SK-N-SH (cell line): ENCODE measurements around the gene CIDEA.

Source experiments
- GABPA ChIP-seq: IDR thresholded peaks from 2 replicates; pipeline ENCODE4 v1.4.0; 2012; ENCODE audit warnings: low read depth, mild to moderate bottlenecking
- MEF2A ChIP-seq: IDR thresholded peaks from 2 replicates; pipeline ENCODE4 v1.4.0; 2012; ENCODE audit warnings: low read depth, borderline replicate concordance
- POLR2AphosphoS5 ChIP-seq: IDR thresholded peaks from 2 replicates; pipeline ENCODE4 v1.6.1; 2012; ENCODE audit warnings: low read depth, low read length
- RAD21 ChIP-seq: IDR thresholded peaks from 2 replicates; pipeline ENCODE4 v1.6.1; 2012; ENCODE audit warnings: mild to moderate bottlenecking, low read length
- RCOR1 ChIP-seq: fragments of 150-350 bp; IDR thresholded peaks from 2 replicates; pipeline ENCODE4 v1.6.1; 2017; ENCODE audit warnings: antibody characterized with exemption, low read length
- RFX5 ChIP-seq: IDR thresholded peaks from 2 replicates; pipeline ENCODE4 v1.6.1; 2012; ENCODE audit warnings: mild to moderate bottlenecking, improper control_type of control experiment, low read length
- RXRA ChIP-seq: IDR thresholded peaks from 2 replicates; pipeline ENCODE4 v1.4.0; 2012; ENCODE audit warnings: low read depth, mild to moderate bottlenecking, borderline replicate concordance
- SIN3A ChIP-seq: IDR thresholded peaks from 2 replicates; pipeline ENCODE4 v1.6.1; 2012; ENCODE audit warnings: low read depth, mild to moderate bottlenecking, low read length, moderate library complexity, borderline replicate concordance
- TEAD4 ChIP-seq: IDR thresholded peaks from 2 replicates; pipeline ENCODE4 v1.4.0; 2012; ENCODE audit warnings: mild to moderate bottlenecking, borderline replicate concordance; ENCODE audit not compliant: insufficient read depth
- TF ChIP-seq, protein P1 (sequence below): fragments of 200-600 bp; sonication (generic); IDR thresholded peaks from 2 replicates; pipeline ENCODE4 v1.6.1; 2017; ENCODE audit warnings: antibody characterized with exemption, mild to moderate bottlenecking, moderate library complexity
- TF ChIP-seq, protein P2 (sequence below): IDR thresholded peaks from 2 replicates; pipeline ENCODE4 v1.4.0; 2012; ENCODE audit warnings: low read depth, borderline replicate concordance
- TF ChIP-seq, protein P3 (sequence below): fragments of 150-350 bp; IDR thresholded peaks from 2 replicates; pipeline ENCODE4 v1.6.1; 2017; ENCODE audit warnings: antibody characterized with exemption, low read length, low read depth, borderline replicate concordance
- TF ChIP-seq, protein P4 (sequence below): IDR thresholded peaks from 2 replicates; pipeline ENCODE4 v1.4.0; 2012; ENCODE audit warnings: low read depth

DNA sequence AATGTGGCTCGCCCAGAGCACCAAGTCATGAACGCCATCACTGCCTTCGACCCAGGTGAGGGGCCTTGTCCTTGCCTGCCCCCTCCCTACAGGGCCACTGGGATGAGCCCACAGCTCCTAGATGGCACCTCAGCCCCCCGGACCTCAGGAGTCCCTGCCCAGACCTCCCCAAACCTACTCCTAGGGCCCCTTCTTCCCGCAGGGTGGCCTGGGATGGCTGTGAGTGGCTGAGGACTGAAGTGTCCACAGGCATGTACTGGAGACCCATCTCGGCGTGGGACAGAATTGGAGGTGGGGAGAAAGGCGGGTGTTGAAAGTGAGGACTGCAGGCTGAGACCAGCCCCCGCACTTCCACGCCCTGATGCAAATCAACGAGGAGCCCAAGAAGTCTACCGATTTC is 51.0 kb downstream of the CIDEA start:
- TF ChIP-seq, protein P1, sequence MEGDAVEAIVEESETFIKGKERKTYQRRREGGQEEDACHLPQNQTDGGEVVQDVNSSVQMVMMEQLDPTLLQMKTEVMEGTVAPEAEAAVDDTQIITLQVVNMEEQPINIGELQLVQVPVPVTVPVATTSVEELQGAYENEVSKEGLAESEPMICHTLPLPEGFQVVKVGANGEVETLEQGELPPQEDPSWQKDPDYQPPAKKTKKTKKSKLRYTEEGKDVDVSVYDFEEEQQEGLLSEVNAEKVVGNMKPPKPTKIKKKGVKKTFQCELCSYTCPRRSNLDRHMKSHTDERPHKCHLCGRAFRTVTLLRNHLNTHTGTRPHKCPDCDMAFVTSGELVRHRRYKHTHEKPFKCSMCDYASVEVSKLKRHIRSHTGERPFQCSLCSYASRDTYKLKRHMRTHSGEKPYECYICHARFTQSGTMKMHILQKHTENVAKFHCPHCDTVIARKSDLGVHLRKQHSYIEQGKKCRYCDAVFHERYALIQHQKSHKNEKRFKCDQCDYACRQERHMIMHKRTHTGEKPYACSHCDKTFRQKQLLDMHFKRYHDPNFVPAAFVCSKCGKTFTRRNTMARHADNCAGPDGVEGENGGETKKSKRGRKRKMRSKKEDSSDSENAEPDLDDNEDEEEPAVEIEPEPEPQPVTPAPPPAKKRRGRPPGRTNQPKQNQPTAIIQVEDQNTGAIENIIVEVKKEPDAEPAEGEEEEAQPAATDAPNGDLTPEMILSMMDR = no peak
- TF ChIP-seq RXRA (no peak), MEF2A (no peak), GABPA (no peak), TEAD4 (no peak), SIN3A (no peak), POLR2AphosphoS5 (no peak), RCOR1 (no peak), RAD21 (no peak), RFX5 (no peak)
- TF ChIP-seq, protein P2, sequence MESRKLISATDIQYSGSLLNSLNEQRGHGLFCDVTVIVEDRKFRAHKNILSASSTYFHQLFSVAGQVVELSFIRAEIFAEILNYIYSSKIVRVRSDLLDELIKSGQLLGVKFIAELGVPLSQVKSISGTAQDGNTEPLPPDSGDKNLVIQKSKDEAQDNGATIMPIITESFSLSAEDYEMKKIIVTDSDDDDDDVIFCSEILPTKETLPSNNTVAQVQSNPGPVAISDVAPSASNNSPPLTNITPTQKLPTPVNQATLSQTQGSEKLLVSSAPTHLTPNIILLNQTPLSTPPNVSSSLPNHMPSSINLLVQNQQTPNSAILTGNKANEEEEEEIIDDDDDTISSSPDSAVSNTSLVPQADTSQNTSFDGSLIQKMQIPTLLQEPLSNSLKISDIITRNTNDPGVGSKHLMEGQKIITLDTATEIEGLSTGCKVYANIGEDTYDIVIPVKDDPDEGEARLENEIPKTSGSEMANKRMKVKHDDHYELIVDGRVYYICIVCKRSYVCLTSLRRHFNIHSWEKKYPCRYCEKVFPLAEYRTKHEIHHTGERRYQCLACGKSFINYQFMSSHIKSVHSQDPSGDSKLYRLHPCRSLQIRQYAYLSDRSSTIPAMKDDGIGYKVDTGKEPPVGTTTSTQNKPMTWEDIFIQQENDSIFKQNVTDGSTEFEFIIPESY = no peak
- TF ChIP-seq, protein P3, sequence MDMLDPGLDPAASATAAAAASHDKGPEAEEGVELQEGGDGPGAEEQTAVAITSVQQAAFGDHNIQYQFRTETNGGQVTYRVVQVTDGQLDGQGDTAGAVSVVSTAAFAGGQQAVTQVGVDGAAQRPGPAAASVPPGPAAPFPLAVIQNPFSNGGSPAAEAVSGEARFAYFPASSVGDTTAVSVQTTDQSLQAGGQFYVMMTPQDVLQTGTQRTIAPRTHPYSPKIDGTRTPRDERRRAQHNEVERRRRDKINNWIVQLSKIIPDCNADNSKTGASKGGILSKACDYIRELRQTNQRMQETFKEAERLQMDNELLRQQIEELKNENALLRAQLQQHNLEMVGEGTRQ = no peak
- TF ChIP-seq, protein P4, sequence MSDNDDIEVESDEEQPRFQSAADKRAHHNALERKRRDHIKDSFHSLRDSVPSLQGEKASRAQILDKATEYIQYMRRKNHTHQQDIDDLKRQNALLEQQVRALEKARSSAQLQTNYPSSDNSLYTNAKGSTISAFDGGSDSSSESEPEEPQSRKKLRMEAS = no peak
